ENCODE measurements around the gene UGT2B28.

GRCh38 chr4:69321153-69321729 is 41.0 kb downstream of the UGT2B28 start:
- TF ChIP-seq EZH2 (IDR thresholded peaks at IDR 0.05) (no peak), POLR2AphosphoS5 (IDR thresholded peaks at IDR 0.05; ENCODE audit: borderline replicate concordance, low read depth, low read length) (no peak), FOXP2 (optimal IDR thresholded peaks at IDR 0.05; ENCODE audit: control extremely low read depth, extremely low read length, insufficient read depth) (no peak)

All from SK-N-MC (cell line).